IPS-15b (cell line): ENCODE data around the gene C14orf132.

Experiments used
- H3K27me3 ChIP-seq: one replicate; pipeline ENCODE4 v1.6.1; 2013; ENCODE audit warnings: low read length; ENCODE audit not compliant: control insufficient read depth, insufficient read depth
- H3K36me3 ChIP-seq: one replicate; pipeline ENCODE4 v1.6.1; 2013; ENCODE audit warnings: low read length; ENCODE audit not compliant: control insufficient read depth, insufficient read depth
- H3K4me1 ChIP-seq: one replicate; pipeline ENCODE4 v1.6.1; 2013; ENCODE audit warnings: mild to moderate bottlenecking, low read length; ENCODE audit not compliant: control insufficient read depth, insufficient read depth
- H3K4me3 ChIP-seq: one replicate; pipeline ENCODE4 v1.5.1; 2013; ENCODE audit warnings: low read depth, low read length
- H3K9ac ChIP-seq: one replicate; pipeline ENCODE4 v1.6.1; 2013; ENCODE audit warnings: low read depth, mild to moderate bottlenecking, low read length
- H3K9me3 ChIP-seq: one replicate; pipeline ENCODE4 v1.6.1; 2013; ENCODE audit warnings: mild to moderate bottlenecking, low read length; ENCODE audit not compliant: control insufficient read depth, insufficient read depth

Gene C14orf132

GRCh38 chr14:96136371-96137005, 97.3 kb downstream of the C14orf132 start:
- no peak overlapping the region for H3K4me3 ChIP-seq
- no peaks in the 10 kb centered on the region for H3K9me3 ChIP-seq
- H3K36me3 ChIP-seq = no peaks in the 10 kb centered on the region
- no peaks in the 10 kb centered on the region for H3K4me1 ChIP-seq
- H3K9ac ChIP-seq = no peak overlapping the region
- H3K27me3 ChIP-seq = peaks cover 10% of the 10 kb centered on the region

GRCh38 chr14:96138241-96138640, 99.1 kb downstream of the C14orf132 start:
- no peaks in the 10 kb centered on the region for H3K27me3 ChIP-seq
- H3K9me3 ChIP-seq = no peaks in the 10 kb centered on the region
- no peaks in the 10 kb centered on the region for H3K4me1 ChIP-seq
- no peak overlapping the region for H3K9ac ChIP-seq
- no peaks in the 10 kb centered on the region for H3K36me3 ChIP-seq
- no peak overlapping the region for H3K4me3 ChIP-seq

- no peaks in the 10 kb centered on the region for H3K36me3 ChIP-seq
- no peak overlapping the region for H3K9ac ChIP-seq
- no peak overlapping the region for H3K4me3 ChIP-seq
- no peaks in the 10 kb centered on the region for H3K4me1 ChIP-seq
- H3K27me3 ChIP-seq = no peaks in the 10 kb centered on the region
- no peaks in the 10 kb centered on the region for H3K9me3 ChIP-seq
These were observed 100.0 kb downstream of the C14orf132 start for GRCh38 chr14:96139169-96139568.

- H3K9ac ChIP-seq = no peak overlapping the region
- no peaks in the 10 kb centered on the region for H3K4me1 ChIP-seq
- no peaks in the 10 kb centered on the region for H3K27me3 ChIP-seq
- H3K4me3 ChIP-seq = no peak overlapping the region
- H3K36me3 ChIP-seq = no peaks in the 10 kb centered on the region
- H3K9me3 ChIP-seq = no peaks in the 10 kb centered on the region
These were observed 100.7 kb downstream of the C14orf132 start for GRCh38 chr14:96139879-96140278.

GRCh38 chr14:96140952-96141351, 101.8 kb downstream of the C14orf132 start:
- no peaks in the 10 kb centered on the region for H3K9me3 ChIP-seq
- H3K27me3 ChIP-seq = no peaks in the 10 kb centered on the region
- H3K9ac ChIP-seq = no peak overlapping the region
- H3K36me3 ChIP-seq = no peaks in the 10 kb centered on the region
- no peak overlapping the region for H3K4me3 ChIP-seq
- no peaks in the 10 kb centered on the region for H3K4me1 ChIP-seq
